Stimulated activated naive CD8-positive, alpha-beta T cell treated with anti-CD3 and anti-CD28 coated beads, Interleukin-15, Interleukin-2, amounts not matched to agents 100 ng/mL and 50 ng/mL, for 24 hours (primary cell): ENCODE measurements around the gene INAFM1.
"Not testable (repeated sequence)": the region's sequence is repeated elsewhere in the genome, so short reads cannot be mapped to it uniquely, and the experiment has no call there.

Experiments
- H3K27ac Mint-ChIP-seq: one replicate; pipeline ENCODE4 v1.8.0; 2021; ENCODE audit warnings: mild to moderate bottlenecking, mixed read lengths
- H3K27me3 Mint-ChIP-seq: one replicate; pipeline ENCODE4 v1.8.0; 2021; ENCODE audit warnings: mixed read lengths
- H3K36me3 Mint-ChIP-seq: one replicate; pipeline ENCODE4 v1.8.0; 2021; ENCODE audit warnings: low read depth, mixed read lengths
- H3K4me1 Mint-ChIP-seq: one replicate; pipeline ENCODE4 v1.8.0; 2021; ENCODE audit warnings: low read depth, mixed read lengths
- H3K4me3 Mint-ChIP-seq: one replicate; pipeline ENCODE4 v1.8.0; 2021; ENCODE audit warnings: mild to moderate bottlenecking, mixed read lengths
- H3K9me3 Mint-ChIP-seq: one replicate; pipeline ENCODE4 v1.8.0; 2021; ENCODE audit warnings: mixed read lengths

INAFM1 gene

DNA sequence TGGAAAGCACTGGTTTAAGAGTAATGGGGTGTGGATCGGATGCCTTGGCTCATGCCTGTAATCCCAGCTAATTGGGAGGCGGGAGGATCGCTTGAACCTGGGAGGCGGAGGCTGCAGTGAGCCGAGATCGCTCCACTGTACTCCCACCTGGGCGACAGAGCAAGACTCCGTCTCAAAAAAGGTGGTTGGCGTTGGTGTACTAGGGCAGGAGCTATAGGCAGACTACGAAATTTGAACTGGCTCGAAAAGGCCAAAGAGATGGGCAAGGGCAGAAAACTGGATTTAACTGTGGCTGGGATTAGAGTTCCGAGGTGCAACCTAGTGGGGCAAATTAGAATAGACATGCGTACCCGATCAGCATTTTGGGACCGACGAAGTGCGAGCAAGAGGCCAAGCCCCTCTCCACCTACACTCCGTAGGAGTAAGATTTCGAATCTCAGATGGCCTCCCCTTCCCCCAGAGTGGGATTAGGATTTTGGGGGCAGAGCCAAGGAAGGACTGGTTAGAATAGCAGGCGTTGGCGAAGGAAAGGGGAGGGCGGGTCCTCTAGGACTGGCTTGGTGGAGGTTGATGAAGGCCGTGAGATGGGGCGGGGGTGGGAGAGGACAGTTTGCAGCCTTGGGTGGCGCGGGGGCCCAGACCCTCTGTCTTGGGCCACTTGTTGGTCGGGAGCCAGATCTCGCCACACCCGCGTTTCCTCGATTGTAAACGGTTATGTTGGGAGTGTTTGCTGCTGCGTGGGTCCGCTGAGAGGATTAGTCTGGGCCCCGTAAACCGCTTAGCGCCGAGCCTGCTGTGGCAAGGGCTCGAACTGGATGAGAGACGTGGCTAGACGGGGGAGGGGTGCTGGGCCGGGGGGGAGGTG, 2.0 kb upstream of the INAFM1 start:
- Mint-ChIP-seq H3K4me1 (peaks cover 17% of the 10 kb centered on the region), H3K4me3 (peak overlapping the region; percentile 91), H3K36me3 (peaks cover 19% of the 10 kb centered on the region), H3K27ac (peak overlapping the region; percentile 84), H3K27me3 (no peaks in the 10 kb centered on the region), H3K9me3 (no peaks in the 10 kb centered on the region)

DNA sequence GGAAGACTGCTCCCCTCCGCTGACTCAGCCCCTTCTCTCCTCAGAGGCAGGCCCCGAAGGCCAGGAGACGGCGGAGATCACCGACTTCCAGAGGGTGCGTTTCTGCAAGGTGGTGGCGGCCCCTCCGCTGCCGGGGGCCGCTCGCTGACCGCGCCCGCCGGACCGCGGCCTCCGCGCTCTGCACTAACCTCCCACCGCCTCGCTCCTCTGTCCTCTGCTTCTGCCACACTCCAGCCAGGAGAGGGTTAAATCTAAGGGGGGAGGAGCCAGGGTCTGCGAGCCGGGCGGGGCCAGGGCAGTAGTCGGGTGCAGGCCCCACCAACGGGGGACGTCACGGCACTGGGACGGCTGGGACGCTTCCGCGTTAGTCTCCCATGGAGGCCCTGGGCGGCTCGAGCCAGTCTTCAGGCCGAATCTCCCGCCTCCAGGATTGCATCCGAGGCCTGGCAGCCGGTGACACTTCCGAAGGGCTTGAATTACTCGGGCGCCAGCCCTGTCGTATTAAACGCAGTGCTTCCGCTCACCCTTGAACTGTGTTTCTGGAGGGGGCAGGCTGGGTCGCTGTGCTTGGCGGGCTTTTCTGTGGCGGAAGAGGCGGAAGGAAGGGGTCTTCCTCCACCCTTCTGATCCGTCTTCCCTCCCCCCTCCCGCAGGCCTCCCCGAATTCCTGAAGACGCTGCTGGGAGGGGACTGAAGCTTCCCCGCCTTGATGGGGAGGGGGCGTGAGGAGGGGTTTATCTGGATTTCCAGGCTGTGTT, 1.2 kb upstream of the INAFM1 start:
- H3K9me3 Mint-ChIP-seq: no peaks in the 10 kb centered on the region
- H3K27me3 Mint-ChIP-seq: no peaks in the 10 kb centered on the region
- peak overlapping the region; percentile 99 for H3K27ac Mint-ChIP-seq
- peaks cover 17% of the 10 kb centered on the region for H3K4me1 Mint-ChIP-seq
- peaks cover 11% of the 10 kb centered on the region for H3K36me3 Mint-ChIP-seq
- peak overlapping the region; percentile 91 for H3K4me3 Mint-ChIP-seq

GRCh38 chr19:47274891-47275761, 441 bp downstream of the INAFM1 start:
- H3K4me1 Mint-ChIP-seq: peaks cover 17% of the 10 kb centered on the region
- H3K9me3 Mint-ChIP-seq: no peaks in the 10 kb centered on the region
- H3K36me3 Mint-ChIP-seq: peaks cover 11% of the 10 kb centered on the region
- peak overlapping the region; percentile 26 for H3K27ac Mint-ChIP-seq
- H3K27me3 Mint-ChIP-seq: no peaks in the 10 kb centered on the region
- peak overlapping the region; percentile 79 for H3K4me3 Mint-ChIP-seq

DNA sequence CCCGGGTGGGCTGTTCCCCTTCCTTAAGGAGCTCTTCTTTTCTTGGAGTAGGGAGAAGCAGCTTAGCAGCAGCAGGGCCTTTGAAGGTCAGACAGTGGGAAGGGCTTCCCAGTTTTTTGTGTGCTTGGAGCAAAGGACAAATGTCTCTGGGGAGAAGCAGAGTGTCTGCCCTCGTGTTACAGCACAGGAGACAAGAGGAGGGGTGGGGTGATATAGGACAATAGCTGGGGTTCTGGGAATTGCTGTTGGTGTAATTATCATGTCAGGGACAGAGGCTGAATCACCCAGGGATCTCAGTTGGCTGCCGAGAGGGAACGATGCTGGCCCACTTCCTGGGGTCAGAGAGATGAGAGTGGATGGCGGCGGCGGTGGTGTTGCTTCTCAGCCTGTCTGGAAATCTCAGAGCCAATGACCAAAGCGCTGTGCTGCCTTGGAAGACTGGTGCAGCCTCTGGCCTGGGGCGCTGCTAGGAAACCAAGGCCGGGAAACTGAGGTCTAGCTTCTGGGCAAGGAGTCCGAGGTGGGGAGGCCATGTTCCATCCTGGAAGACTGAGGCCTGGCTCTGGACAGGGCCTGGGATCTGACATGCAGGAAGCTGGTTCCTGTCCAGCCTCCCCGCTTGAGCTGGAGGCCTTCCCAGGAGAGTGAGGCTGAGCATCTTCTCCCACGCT, 1.2 kb downstream of the INAFM1 start:
- Mint-ChIP-seq H3K36me3 (peaks cover 7% of the 10 kb centered on the region), H3K4me3 (peak overlapping the region; percentile 79), H3K9me3 (no peaks in the 10 kb centered on the region), H3K4me1 (peaks cover 17% of the 10 kb centered on the region), H3K27me3 (no peaks in the 10 kb centered on the region), H3K27ac (peak overlapping the region; percentile 26)

DNA sequence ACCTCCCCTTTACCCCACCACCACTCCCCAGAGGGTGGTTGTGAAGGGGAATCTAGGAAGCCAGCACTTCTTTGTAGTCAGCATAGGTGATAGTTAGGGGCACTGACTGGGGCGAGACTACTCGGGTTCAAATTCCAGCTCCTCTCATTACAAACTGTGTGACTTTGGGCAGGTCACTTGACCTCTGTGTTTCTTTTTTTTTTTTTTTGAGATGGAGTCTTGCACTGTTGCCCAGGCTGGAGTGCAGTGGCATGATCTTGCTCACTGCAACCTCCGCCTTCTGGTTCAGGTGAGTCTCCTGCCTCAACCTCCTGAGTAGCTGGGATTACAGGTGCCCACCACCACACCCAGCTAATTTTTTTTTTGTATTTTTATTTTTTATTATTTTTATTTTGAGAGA, 1.8 kb downstream of the INAFM1 start:
- not testable (repeated sequence) for H3K36me3 Mint-ChIP-seq, H3K27me3 Mint-ChIP-seq, H3K9me3 Mint-ChIP-seq, H3K27ac Mint-ChIP-seq
- peak overlapping the region; percentile 79 for H3K4me3 Mint-ChIP-seq
- peaks cover 17% of the 10 kb centered on the region for H3K4me1 Mint-ChIP-seq

DNA sequence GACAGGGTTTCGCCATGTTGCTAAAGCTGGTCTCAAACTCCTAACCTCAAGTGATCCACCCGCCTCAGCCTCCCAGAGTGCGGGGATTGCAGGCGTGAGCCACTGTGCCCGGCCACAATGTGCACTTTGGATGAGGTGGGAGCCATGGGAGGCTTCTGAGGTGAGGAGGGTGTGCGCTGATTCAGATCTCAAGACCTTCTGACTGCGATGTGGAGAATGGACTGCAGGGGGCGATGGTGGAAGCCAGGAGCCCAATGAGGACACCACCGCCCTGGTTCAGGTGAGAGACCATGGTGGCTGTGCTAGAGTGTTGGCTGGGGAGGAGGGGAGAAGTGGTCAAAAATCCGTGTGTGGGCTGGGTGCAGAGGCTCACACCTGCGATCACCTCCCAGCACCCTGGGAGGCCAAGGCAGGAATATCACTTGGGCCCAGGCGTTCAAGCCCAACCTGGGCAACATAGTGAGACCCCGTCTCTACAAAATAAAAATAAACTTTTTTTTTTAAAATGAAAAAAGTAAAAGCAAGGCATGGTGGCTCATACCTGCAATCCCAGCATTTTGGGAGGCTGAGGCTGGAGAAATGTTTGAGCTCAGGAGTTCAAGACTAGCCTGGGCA, 5.6 kb downstream of the INAFM1 start:
- Mint-ChIP-seq H3K36me3 (peaks cover 5% of the 10 kb centered on the region), H3K4me1 (peaks cover 7% of the 10 kb centered on the region), H3K27me3 (no peaks in the 10 kb centered on the region), H3K27ac (no peak overlapping the region), H3K4me3 (no peak overlapping the region), H3K9me3 (no peaks in the 10 kb centered on the region)

DNA sequence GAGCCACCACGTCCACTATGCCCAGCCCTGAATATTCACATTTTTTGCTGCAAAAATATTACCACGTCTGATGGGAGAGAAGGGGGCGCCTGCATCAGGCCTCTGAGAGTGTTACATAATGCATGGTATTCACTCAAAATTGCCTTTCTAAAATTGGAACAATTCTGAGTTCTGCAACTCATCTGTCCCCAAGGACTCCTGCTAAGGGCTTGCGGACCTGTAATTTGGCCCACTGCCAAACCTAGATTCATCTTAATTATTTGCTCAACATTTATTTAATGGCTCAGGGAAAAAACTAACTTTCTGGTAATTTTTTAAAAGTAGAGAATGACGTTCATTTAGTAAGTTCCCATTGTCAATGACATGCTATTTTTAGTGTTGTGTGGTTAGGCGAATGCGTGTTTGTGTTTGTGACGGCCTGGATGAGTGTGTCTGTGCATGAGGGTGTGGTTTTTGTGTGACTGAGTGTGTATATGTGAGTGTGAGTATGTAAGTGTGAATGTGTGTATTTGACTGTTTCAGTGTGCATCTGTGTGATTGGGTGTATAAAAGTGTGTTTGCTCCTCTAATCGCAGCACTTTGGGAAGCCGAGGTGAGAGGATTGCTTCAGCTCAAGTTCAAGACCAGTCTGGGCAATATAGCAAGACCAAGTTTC, 8.8 kb downstream of the INAFM1 start:
- peaks cover 5% of the 10 kb centered on the region for H3K4me1 Mint-ChIP-seq
- no peaks in the 10 kb centered on the region for H3K36me3 Mint-ChIP-seq
- H3K27me3 Mint-ChIP-seq: no peaks in the 10 kb centered on the region
- no peak overlapping the region for H3K4me3 Mint-ChIP-seq
- H3K9me3 Mint-ChIP-seq: no peaks in the 10 kb centered on the region
- H3K27ac Mint-ChIP-seq: no peak overlapping the region

- H3K36me3 Mint-ChIP-seq: no peaks in the 10 kb centered on the region
- no peaks in the 10 kb centered on the region for H3K9me3 Mint-ChIP-seq
- H3K27me3 Mint-ChIP-seq: no peaks in the 10 kb centered on the region
- H3K27ac Mint-ChIP-seq: no peak overlapping the region
- H3K4me1 Mint-ChIP-seq: peaks cover 8% of the 10 kb centered on the region
- H3K4me3 Mint-ChIP-seq: no peak overlapping the region
These were observed 9.7 kb downstream of the INAFM1 start for GRCh38 chr19:47284324-47284899.

- H3K27ac Mint-ChIP-seq: no peak overlapping the region
- no peak overlapping the region for H3K4me3 Mint-ChIP-seq
- H3K4me1 Mint-ChIP-seq: peaks cover 6% of the 10 kb centered on the region
- no peaks in the 10 kb centered on the region for H3K9me3 Mint-ChIP-seq
- H3K36me3 Mint-ChIP-seq: no peaks in the 10 kb centered on the region
- H3K27me3 Mint-ChIP-seq: no peaks in the 10 kb centered on the region
These were observed 21.4 kb downstream of the INAFM1 start for GRCh38 chr19:47296036-47296435.

DNA sequence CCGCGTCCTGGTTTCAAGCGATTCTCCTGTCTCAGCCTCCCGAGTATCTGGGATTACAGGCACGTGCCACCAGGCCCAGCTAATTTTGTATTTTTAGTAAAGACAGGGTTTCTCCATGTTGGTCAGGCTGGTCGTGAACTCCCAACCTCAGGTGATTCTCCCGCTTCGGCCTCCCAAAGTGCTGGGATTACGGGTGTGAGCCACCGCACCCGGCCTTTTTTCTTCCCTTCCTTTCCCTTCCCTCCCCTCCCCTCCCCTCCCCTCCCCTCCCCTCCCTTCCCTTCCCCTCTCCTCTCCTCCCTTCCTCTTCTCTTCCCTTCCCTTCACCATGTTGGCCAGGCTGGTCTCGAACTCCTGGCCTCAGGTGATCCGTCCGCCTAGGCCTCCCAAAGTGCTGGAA, 26.2 kb downstream of the INAFM1 start:
- not testable (repeated sequence) for H3K27ac Mint-ChIP-seq, H3K4me3 Mint-ChIP-seq, H3K36me3 Mint-ChIP-seq, H3K9me3 Mint-ChIP-seq
- peaks cover 11% of the 10 kb centered on the region for H3K4me1 Mint-ChIP-seq
- peaks cover 10% of the 10 kb centered on the region for H3K27me3 Mint-ChIP-seq

GRCh38 chr19:47302249-47302648, 27.6 kb downstream of the INAFM1 start:
- Mint-ChIP-seq H3K9me3 (no peaks in the 10 kb centered on the region), H3K4me1 (peaks cover 11% of the 10 kb centered on the region), H3K36me3 (no peaks in the 10 kb centered on the region), H3K27me3 (peaks cover 21% of the 10 kb centered on the region), H3K4me3 (no peak overlapping the region), H3K27ac (no peak overlapping the region)

DNA sequence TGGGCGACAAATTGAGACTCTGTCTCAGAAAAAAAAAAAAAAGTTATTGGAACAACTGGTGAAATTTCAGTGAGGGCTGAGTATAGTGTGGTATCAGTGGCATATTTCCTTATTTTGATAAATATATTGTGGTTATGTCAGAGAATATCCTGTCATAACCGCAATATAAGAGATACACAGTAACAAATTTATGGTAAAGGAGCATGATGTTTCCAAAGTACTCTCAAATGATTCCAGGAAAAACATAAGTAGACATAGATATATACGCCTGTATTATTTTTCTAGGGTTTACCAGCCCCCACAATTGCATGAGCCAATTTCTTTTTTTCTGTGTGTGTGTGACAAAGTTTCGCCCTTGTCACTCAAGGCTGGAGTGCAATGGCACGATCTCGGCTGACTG, 29.3 kb downstream of the INAFM1 start:
- H3K27me3 Mint-ChIP-seq: peaks cover 21% of the 10 kb centered on the region
- H3K27ac Mint-ChIP-seq: no peak overlapping the region
- H3K9me3 Mint-ChIP-seq: no peaks in the 10 kb centered on the region
- H3K4me3 Mint-ChIP-seq: no peak overlapping the region
- peaks cover 11% of the 10 kb centered on the region for H3K4me1 Mint-ChIP-seq
- no peaks in the 10 kb centered on the region for H3K36me3 Mint-ChIP-seq

GRCh38 chr19:47305309-47305751, 30.6 kb downstream of the INAFM1 start:
- peaks cover 9% of the 10 kb centered on the region for H3K4me1 Mint-ChIP-seq
- H3K4me3 Mint-ChIP-seq: peak overlapping the region; percentile 25
- no peaks in the 10 kb centered on the region for H3K9me3 Mint-ChIP-seq
- peaks cover 25% of the 10 kb centered on the region for H3K27me3 Mint-ChIP-seq
- no peaks in the 10 kb centered on the region for H3K36me3 Mint-ChIP-seq
- no peak overlapping the region for H3K27ac Mint-ChIP-seq
